Left lung (tissue), 10 donors: ENCODE data around the gene NR5A1. TPM values are rescaled to one million over a fixed set of nuclear protein-coding genes. Genes with fewer than 3 reads are reported as not detected.

Experiments used
- ATAC-seq: fragments of 200-7000 bp; cut with Tn5 transposase; one replicate; pipeline ENCODE4 v1.9.1; 2020; ENCODE audit warnings: moderate library complexity
- DNase-seq, 4 donors: peaks; one replicate each; pipeline ENCODE4 v3.0.0-alpha.2; 2013 to 2020
- H3K27ac ChIP-seq, 2 donors: fragments of 200-600 bp; sonication (generic) in 1 of 2; one replicate each; pipeline versions ENCODE4 v1.5.0 to v1.8.0; 2020 to 2021
- H3K27me3 ChIP-seq, 2 donors: fragments of 200-600 bp; sonication (generic) in 1 of 2; one replicate each; pipeline versions ENCODE4 v1.5.0 to v1.8.0; 2020 to 2021
- H3K36me3 ChIP-seq, 2 donors: fragments of 200-600 bp; sonication (generic) in 1 of 2; one replicate each; pipeline versions ENCODE4 v1.5.0 to v1.8.0; 2020 to 2021
- H3K4me1 ChIP-seq, 2 donors: fragments of 200-600 bp; one replicate each; pipeline ENCODE4 v1.8.0; 2021
- H3K4me3 ChIP-seq, 2 donors: fragments of 200-600 bp; sonication (generic) in 1 of 2; one replicate each; pipeline versions ENCODE4 v1.5.0 to v1.8.0; 2020 to 2021; ENCODE audit warnings: mild to moderate bottlenecking in 1 of 2
- H3K9me3 ChIP-seq, 2 donors: fragments of 200-600 bp; sonication (generic) in 1 of 2; one replicate each; pipeline versions ENCODE4 v1.5.0 to v1.8.0; 2020 to 2021
- intact Hi-C, 2 donors: fragments of 100-400 bp; cut with DNase I; formaldehyde crosslinking; loops; one replicate each; pipeline versions ENCODE4 v1.11.2 to v1.14.2; 2022
- polyA plus RNA-seq, 6 donors: library from polyadenylated mRNA; unstranded; fragments of 120-200 nt; gene quantifications; one replicate each; pipeline ENCODE4 v1.2.1, GENCODE V29; 2013; ENCODE audit not compliant: insufficient read length in 6 of 6
- total RNA-seq, 2 donors: library from RNA; stranded (reverse); fragmentation: NEBNext Ultra II Directional; extraction: Animal tissue kit (Norgen Biotek cat#: 25700); gene quantifications; one replicate each; pipeline ENCODE4 v1.2.1, GENCODE V29; 2021
- TF ChIP-seq, protein P1 (sequence below), 2 donors: fragments of 200-600 bp; sonication (generic) in 1 of 2; IDR thresholded peaks; one replicate each; pipeline versions ENCODE4 v1.5.0 to v1.8.0; 2021; ENCODE audit warnings: antibody characterized with exemption in 2 of 2
- donor health status: DM: no; HTN: yes; CAD: no.
- donor health status: DM: no; HTN: no; CAD: no.

Gene NR5A1
- total and polyA plus RNA-seq, 8 donors: 0.06 to 0.26 (median 0.14) TPM; not detected in 5

DNA sequence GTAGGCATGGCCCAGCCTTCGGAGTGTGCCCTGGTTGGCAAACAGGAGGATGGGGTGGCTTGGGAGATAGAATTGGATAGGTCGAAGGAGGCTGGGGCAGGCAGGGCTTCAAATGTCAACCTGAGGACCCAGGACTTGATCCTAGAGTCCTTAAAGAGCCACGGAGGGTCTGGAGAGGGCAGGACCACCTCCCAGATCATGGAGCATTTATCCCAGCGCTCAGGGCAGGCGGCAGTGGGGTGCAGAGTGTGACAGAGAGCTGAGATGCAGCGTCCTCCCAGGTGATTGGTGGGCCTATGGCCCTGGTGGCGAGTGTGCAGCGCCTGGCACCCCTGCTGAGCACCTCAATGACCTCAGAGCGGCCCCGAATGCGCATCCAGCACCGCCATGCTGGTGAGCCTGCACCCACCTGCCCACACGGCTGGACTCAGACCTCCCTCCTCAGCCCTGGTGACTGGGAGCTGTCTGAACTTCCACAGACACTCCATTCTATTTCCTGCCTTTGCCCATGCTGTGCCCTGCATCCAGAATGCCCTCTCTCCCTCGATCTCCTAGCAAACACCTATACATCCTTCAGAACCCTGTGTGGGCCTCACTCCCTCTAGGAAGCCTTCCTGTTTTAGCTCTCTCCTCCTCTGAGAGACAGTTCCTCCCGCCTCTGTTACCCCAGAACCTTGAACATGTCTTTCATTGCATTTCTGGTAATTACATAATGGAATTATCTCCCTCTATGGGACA, 50.7 kb downstream of the NR5A1 start:
- Histone ChIP-seq H3K9me3 (peaks cover 0 to 3% of the 10 kb centered on the region in 2 donors), H3K27me3 (peaks cover 27 to 35% of the 10 kb centered on the region in 2 donors), H3K4me3 (no peak overlapping the region), H3K4me1 (peaks cover 0 to 5% of the 10 kb centered on the region in 2 donors), H3K27ac (no peak overlapping the region), H3K36me3 (no peaks in the 10 kb centered on the region)
- ATAC-seq (no peak), DNase-seq (peak in 1 of 4 donors; percentile 61)
- intact Hi-C loops: no loop called here
- TF ChIP-seq, protein P1, sequence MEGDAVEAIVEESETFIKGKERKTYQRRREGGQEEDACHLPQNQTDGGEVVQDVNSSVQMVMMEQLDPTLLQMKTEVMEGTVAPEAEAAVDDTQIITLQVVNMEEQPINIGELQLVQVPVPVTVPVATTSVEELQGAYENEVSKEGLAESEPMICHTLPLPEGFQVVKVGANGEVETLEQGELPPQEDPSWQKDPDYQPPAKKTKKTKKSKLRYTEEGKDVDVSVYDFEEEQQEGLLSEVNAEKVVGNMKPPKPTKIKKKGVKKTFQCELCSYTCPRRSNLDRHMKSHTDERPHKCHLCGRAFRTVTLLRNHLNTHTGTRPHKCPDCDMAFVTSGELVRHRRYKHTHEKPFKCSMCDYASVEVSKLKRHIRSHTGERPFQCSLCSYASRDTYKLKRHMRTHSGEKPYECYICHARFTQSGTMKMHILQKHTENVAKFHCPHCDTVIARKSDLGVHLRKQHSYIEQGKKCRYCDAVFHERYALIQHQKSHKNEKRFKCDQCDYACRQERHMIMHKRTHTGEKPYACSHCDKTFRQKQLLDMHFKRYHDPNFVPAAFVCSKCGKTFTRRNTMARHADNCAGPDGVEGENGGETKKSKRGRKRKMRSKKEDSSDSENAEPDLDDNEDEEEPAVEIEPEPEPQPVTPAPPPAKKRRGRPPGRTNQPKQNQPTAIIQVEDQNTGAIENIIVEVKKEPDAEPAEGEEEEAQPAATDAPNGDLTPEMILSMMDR (IDR thresholded peaks at IDR 0.05): no peak

DNA sequence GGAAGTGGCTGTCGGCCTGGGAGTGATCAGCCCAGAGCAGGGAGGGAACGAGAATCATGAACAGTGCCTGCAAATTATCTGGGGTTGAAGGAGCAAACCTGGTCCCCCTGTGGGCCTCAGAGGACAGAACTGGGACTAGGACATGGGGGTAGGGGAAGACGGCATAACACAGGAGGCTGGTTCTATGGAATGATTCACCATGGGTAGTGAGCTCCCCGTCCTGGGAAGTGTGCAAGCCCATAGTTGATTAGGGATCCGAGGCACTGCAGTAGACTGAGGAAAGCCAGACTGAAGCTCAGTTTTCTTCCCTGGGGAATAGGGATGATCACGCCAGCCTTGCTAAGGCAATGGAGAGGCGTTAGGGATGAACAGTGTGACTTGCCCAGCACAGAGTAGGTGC, 51.4 kb downstream of the NR5A1 start:
- TF ChIP-seq, protein P1 (IDR thresholded peaks at IDR 0.05): no peak
- DNase-seq (peak in 1 of 4 donors; percentile 20), ATAC-seq (no peak)
- intact Hi-C loops: no loop called here
- H3K4me3 ChIP-seq: no peak overlapping the region
- no peak overlapping the region for H3K27ac ChIP-seq
- H3K36me3 ChIP-seq: no peaks in the 10 kb centered on the region
- H3K9me3 ChIP-seq: peaks cover 0 to 3% of the 10 kb centered on the region in 2 donors
- peaks cover 0 to 7% of the 10 kb centered on the region in 2 donors for H3K4me1 ChIP-seq
- peaks cover 34 to 42% of the 10 kb centered on the region in 2 donors for H3K27me3 ChIP-seq

DNA sequence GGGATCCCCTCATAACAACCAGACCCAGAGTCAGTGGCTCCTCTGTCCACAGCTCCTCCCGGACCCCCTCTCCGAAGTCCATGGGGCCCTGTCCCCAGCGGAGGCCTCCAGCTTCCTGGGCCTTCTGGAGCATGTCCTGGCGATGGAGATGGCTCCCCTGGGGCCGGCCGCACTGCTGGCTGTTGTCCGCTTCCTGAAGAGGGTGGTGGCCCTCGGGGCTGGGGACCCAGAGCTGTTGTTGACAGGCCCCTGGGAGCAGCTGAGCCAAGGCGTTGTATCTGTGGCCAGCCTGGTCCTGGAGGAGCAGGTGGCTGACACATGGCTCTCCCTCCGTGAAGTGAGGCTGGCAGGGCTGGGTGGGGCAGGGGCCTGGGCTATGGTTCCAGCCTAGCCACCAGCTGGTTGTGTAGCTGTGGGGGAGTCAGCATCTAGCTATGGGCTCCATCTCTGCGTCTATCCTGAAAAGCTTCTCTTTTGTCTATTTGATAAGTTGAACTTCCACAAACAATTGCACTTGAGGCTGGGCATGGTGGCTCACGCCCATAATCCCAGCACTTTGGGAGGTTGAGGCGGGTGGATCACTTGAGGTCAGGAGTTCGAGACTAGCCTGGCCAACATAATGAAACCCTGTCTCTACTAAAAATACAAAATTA, 52.3 kb downstream of the NR5A1 start:
- TF ChIP-seq, protein P1 (IDR thresholded peaks at IDR 0.05): no peak
- H3K27me3 ChIP-seq: peaks cover 43 to 51% of the 10 kb centered on the region in 2 donors
- H3K9me3 ChIP-seq: no peaks in the 10 kb centered on the region
- peaks cover 0 to 14% of the 10 kb centered on the region in 2 donors for H3K4me1 ChIP-seq
- no peak for ATAC-seq
- H3K27ac ChIP-seq: no peak overlapping the region
- DNase-seq: peak in 1 of 4 donors; percentile 67
- intact Hi-C loops: no loop called here
- H3K36me3 ChIP-seq: no peaks in the 10 kb centered on the region
- H3K4me3 ChIP-seq: no peak overlapping the region

DNA sequence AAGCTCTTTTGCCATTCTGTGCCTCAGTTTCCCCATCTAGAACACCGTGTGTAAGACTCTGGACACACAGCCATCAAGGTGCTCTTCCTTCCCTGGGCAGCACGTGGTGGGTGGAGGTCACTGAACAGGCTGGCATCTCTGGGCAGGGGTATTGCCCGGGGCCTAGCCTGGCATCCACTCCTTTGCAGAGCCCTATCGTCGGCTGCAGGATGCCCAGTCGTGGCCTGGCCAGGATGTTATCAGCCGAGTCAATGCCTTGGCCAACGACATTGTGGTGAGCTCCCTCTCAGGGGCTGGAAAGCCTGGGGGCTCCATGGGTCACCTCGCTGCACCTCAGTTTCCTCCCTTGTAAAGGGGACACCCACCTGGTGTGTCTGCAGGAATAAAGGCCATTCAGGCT, 52.9 kb downstream of the NR5A1 start:
- intact Hi-C loops: no loop called here
- H3K27me3 ChIP-seq: peaks cover 44 to 57% of the 10 kb centered on the region in 2 donors

More for the DNA sequence above, 52.9 kb downstream of the NR5A1 start:
- Histone ChIP-seq H3K36me3 (no peaks in the 10 kb centered on the region), H3K4me3 (no peak overlapping the region), H3K9me3 (no peaks in the 10 kb centered on the region), H3K4me1 (peaks cover 0 to 14% of the 10 kb centered on the region in 2 donors), H3K27ac (no peak overlapping the region)
- DNase-seq (peak in 1 of 4 donors; percentile 40), ATAC-seq (no peak)
- TF ChIP-seq, protein P1 (IDR thresholded peaks at IDR 0.05): no peak
